Gastroesophageal sphincter (tissue), 3 donors: ENCODE results near the gene MYDGF.

Source experiments
- EP300 ChIP-seq: sonication (generic); formaldehyde crosslinking; IDR thresholded peaks from one replicate; pipeline ENCODE4 v1.6.1; 2017; ENCODE audit warnings: antibody characterized with exemption, mild to moderate bottlenecking
- POLR2A ChIP-seq, 2 donors: fragments of 450-650 bp; IDR thresholded peaks; one replicate each; pipeline ENCODE4 v1.6.1; 2017; ENCODE audit warnings: antibody characterized with exemption in 2 of 2, mild to moderate bottlenecking in 2 of 2, moderate library complexity in 1 of 2
- POLR2AphosphoS5 ChIP-seq: sonication (generic); formaldehyde crosslinking; IDR thresholded peaks from one replicate; pipeline ENCODE4 v1.6.1; 2017; ENCODE audit warnings: antibody characterized with exemption
- TF ChIP-seq, protein P1 (sequence below), 4 experiments: fragments of 200-600 bp in 2 of 4; fragments of 450-650 bp in 2 of 4; sonication (generic) in 1 of 4; IDR thresholded peaks; one replicate each; pipeline ENCODE4 v1.5.1; 2017 to 2019; ENCODE audit warnings: antibody characterized with exemption in 4 of 4, mild to moderate bottlenecking in 2 of 4, moderate library complexity in 2 of 4

- TF ChIP-seq, protein P1, sequence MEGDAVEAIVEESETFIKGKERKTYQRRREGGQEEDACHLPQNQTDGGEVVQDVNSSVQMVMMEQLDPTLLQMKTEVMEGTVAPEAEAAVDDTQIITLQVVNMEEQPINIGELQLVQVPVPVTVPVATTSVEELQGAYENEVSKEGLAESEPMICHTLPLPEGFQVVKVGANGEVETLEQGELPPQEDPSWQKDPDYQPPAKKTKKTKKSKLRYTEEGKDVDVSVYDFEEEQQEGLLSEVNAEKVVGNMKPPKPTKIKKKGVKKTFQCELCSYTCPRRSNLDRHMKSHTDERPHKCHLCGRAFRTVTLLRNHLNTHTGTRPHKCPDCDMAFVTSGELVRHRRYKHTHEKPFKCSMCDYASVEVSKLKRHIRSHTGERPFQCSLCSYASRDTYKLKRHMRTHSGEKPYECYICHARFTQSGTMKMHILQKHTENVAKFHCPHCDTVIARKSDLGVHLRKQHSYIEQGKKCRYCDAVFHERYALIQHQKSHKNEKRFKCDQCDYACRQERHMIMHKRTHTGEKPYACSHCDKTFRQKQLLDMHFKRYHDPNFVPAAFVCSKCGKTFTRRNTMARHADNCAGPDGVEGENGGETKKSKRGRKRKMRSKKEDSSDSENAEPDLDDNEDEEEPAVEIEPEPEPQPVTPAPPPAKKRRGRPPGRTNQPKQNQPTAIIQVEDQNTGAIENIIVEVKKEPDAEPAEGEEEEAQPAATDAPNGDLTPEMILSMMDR (IDR thresholded peaks at IDR 0.05) = no peak
- TF ChIP-seq POLR2AphosphoS5 (no peak), POLR2A (IDR thresholded peaks at IDR 0.05) (no peak), EP300 (no peak)
These were observed 42.6 kb upstream of the MYDGF start for GRCh38 chr19:4712771-4713170.
